ENCODE results near the gene EML6. TPM values are rescaled to one million over a fixed set of nuclear protein-coding genes. Genes with fewer than 3 reads are reported as not detected.

EML6 gene
- total RNA-seq, 3 donors from 2014 or later (not counting 1 experiment from before 2014, with no cell fraction given), result 1.7 to 3.2 (median 2.4) TPM

DNA sequence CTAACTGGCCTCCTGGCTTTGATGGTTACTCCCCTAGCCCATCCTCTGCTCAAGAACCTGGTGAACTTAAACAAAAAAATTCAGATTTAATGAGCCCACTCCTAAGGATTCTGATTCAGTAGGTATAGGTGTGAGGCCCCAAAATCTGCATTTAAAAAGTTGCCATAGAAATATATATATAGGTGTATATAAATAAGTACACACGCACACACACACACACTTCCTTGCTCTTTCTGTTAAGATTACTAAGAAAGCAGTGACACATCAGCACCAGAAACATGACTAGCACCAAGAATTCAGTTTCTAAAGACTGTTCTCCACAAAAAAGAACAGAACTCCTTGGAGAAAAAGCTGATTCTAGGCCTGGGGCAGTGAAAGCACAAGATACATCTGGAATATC lies 17.8 kb downstream of the EML6 start:
- Mint-ChIP-seq H3K9me3 (no peaks in the 10 kb centered on the region), H3K27ac (no peak overlapping the region), H3K4me3 (no peak overlapping the region), H3K4me1 (no peaks in the 10 kb centered on the region), H3K27me3 (ENCODE audit: low read depth in 2 of 2) (peaks cover 18 to 25% of the 10 kb centered on the region in 2 donors), H3K36me3 (no peaks in the 10 kb centered on the region)
- intact Hi-C loops (cut with micrococcal nuclease), result no loop called here
- DNase-seq (no peak), ATAC-seq (no peak)
- Histone ChIP-seq H3K36me3 (ENCODE audit: control insufficient read depth, insufficient read depth, low read length) (no peaks in the 10 kb centered on the region), H3K27ac (ENCODE audit: low read length) (no peak overlapping the region), H3K27me3 (ENCODE audit: control insufficient read depth, insufficient read depth, low read length) (no peaks in the 10 kb centered on the region), H3K4me3 (ENCODE audit: low read length) (no peak overlapping the region), H3K4me1 (ENCODE audit: control insufficient read depth, insufficient read depth, low read length) (no peaks in the 10 kb centered on the region), H3K9me3 (ENCODE audit: control insufficient read depth, insufficient read depth, low read length) (no peaks in the 10 kb centered on the region)
- TF ChIP-seq, protein P1, sequence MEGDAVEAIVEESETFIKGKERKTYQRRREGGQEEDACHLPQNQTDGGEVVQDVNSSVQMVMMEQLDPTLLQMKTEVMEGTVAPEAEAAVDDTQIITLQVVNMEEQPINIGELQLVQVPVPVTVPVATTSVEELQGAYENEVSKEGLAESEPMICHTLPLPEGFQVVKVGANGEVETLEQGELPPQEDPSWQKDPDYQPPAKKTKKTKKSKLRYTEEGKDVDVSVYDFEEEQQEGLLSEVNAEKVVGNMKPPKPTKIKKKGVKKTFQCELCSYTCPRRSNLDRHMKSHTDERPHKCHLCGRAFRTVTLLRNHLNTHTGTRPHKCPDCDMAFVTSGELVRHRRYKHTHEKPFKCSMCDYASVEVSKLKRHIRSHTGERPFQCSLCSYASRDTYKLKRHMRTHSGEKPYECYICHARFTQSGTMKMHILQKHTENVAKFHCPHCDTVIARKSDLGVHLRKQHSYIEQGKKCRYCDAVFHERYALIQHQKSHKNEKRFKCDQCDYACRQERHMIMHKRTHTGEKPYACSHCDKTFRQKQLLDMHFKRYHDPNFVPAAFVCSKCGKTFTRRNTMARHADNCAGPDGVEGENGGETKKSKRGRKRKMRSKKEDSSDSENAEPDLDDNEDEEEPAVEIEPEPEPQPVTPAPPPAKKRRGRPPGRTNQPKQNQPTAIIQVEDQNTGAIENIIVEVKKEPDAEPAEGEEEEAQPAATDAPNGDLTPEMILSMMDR (IDR thresholded peaks at IDR 0.05), result no peak
- WGBS (ENCODE audit: insufficient coverage), result no CpG with 5 or more reads among the region's 1 CpG

GRCh38 chr2:54750040-54750439 lies 26.6 kb downstream of the EML6 start:
- Mint-ChIP-seq H3K27me3 (ENCODE audit: low read depth in 2 of 2) (peaks cover 0 to 4% of the 10 kb centered on the region in 2 donors), H3K4me3 (no peak overlapping the region), H3K9me3 (no peaks in the 10 kb centered on the region), H3K4me1 (no peaks in the 10 kb centered on the region), H3K27ac (no peak overlapping the region), H3K36me3 (no peaks in the 10 kb centered on the region)
- no peak for ATAC-seq
- H3K27ac ChIP-seq (ENCODE audit: low read length), result no peak overlapping the region
- H3K27me3 ChIP-seq (ENCODE audit: control insufficient read depth, insufficient read depth, low read length), result no peaks in the 10 kb centered on the region
- TF ChIP-seq, protein P1 (IDR thresholded peaks at IDR 0.05), result no peak
- no peak for DNase-seq
- WGBS (ENCODE audit: insufficient coverage), result 92% methylated on average over 5 of the region's 5 CpGs
- no peak overlapping the region for H3K4me3 ChIP-seq (ENCODE audit: low read length)
- intact Hi-C loops (cut with micrococcal nuclease), result no loop called here
- no peaks in the 10 kb centered on the region for H3K4me1 ChIP-seq (ENCODE audit: control insufficient read depth, insufficient read depth, low read length)
- no peaks in the 10 kb centered on the region for H3K36me3 ChIP-seq (ENCODE audit: control insufficient read depth, insufficient read depth, low read length)
- H3K9me3 ChIP-seq (ENCODE audit: control insufficient read depth, insufficient read depth, low read length), result no peaks in the 10 kb centered on the region

DNA sequence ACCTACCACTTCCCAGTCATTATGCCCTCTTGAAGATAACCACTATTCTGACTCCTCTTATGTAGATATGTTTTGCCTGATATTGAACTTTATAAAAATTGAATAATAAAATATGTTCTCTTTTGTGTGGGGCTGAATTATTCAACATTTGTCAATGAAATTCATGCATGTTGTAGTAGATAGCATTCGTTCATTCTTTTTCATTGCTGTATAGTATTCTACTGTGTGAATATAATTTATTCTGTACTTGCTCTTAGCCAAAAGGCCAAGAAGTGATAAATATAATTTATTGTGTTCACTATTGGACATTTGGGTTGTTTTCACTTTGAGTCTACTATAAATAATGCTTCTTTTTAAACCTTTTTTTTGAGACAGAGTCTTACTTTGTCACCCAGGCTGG lies 29.0 kb downstream of the EML6 start:
- Histone ChIP-seq H3K4me1 (ENCODE audit: control insufficient read depth, insufficient read depth, low read length) (no peaks in the 10 kb centered on the region), H3K36me3 (ENCODE audit: control insufficient read depth, insufficient read depth, low read length) (no peaks in the 10 kb centered on the region), H3K4me3 (ENCODE audit: low read length) (no peak overlapping the region), H3K27me3 (ENCODE audit: control insufficient read depth, insufficient read depth, low read length) (no peaks in the 10 kb centered on the region), H3K9me3 (ENCODE audit: control insufficient read depth, insufficient read depth, low read length) (no peaks in the 10 kb centered on the region), H3K27ac (ENCODE audit: low read length) (no peak overlapping the region)
- Mint-ChIP-seq H3K4me3 (no peak overlapping the region), H3K36me3 (no peaks in the 10 kb centered on the region), H3K27ac (no peak overlapping the region), H3K9me3 (no peaks in the 10 kb centered on the region), H3K27me3 (ENCODE audit: low read depth in 2 of 2) (peaks cover 8 to 9% of the 10 kb centered on the region in 2 donors), H3K4me1 (no peaks in the 10 kb centered on the region)
- TF ChIP-seq, protein P1 (IDR thresholded peaks at IDR 0.05), result no peak
- WGBS (ENCODE audit: insufficient coverage), result 100% methylated on average over 1 of the region's 1 CpG
- DNase-seq, result no peak
- intact Hi-C loops (cut with micrococcal nuclease), result no loop called here
- ATAC-seq, result no peak

- Histone ChIP-seq H3K9me3 (ENCODE audit: control insufficient read depth, insufficient read depth, low read length) (no peaks in the 10 kb centered on the region), H3K36me3 (ENCODE audit: control insufficient read depth, insufficient read depth, low read length) (no peaks in the 10 kb centered on the region), H3K27ac (ENCODE audit: low read length) (no peak overlapping the region), H3K4me3 (ENCODE audit: low read length) (no peak overlapping the region), H3K4me1 (ENCODE audit: control insufficient read depth, insufficient read depth, low read length) (no peaks in the 10 kb centered on the region), H3K27me3 (ENCODE audit: control insufficient read depth, insufficient read depth, low read length) (no peaks in the 10 kb centered on the region)
- WGBS (ENCODE audit: insufficient coverage), result 55% methylated on average over 7 of the region's 9 CpGs
- no peaks in the 10 kb centered on the region for H3K9me3 Mint-ChIP-seq
- intact Hi-C loops (cut with micrococcal nuclease), result no loop called here
- DNase-seq, result no peak
- no peak overlapping the region for H3K4me3 Mint-ChIP-seq
- no peaks in the 10 kb centered on the region for H3K4me1 Mint-ChIP-seq
- H3K36me3 Mint-ChIP-seq, result no peaks in the 10 kb centered on the region
- H3K27me3 Mint-ChIP-seq (ENCODE audit: low read depth in 2 of 2), result peaks cover 8 to 15% of the 10 kb centered on the region in 2 donors
- TF ChIP-seq, protein P1 (IDR thresholded peaks at IDR 0.05), result no peak
- ATAC-seq, result no peak
- H3K27ac Mint-ChIP-seq, result no peak overlapping the region
Measured at GRCh38 chr2:54755641-54756326, 32.3 kb downstream of the EML6 start.
